ENCODE data around the gene NOS1.

NOS1 gene

GRCh38 chr12:117161460-117162166, 199.8 kb downstream of the NOS1 start:
- DNase-seq (ENCODE audit: low read depth, low spot score), result no peak
- no peak for TF ChIP-seq CTCF (IDR thresholded peaks at IDR 0.05; ENCODE audit: insufficient read depth, low read length, missing control alignments)
- ChIA-PET CTCF (interaction anchor here (1.0 to 1.7 kb wide), 2 partner anchors 11 to 12 kb away, joined by 3 to 5 read pairs; no protein-coding TSS in a partner anchor), POLR2A (no interaction called here)
- no peak overlapping the region for H3K4me3 ChIP-seq (ENCODE audit: low read depth, low read length)

GRCh38 chr12:117159674-117160073, 201.8 kb downstream of the NOS1 start:
- DNase-seq (ENCODE audit: low read depth, low spot score), result no peak
- POLR2A ChIA-PET, result no interaction called here
- CTCF ChIA-PET, result interaction anchor here (1.1 to 1.7 kb wide), 2 partner anchors 8 to 10 kb away, joined by 3 to 5 read pairs; no protein-coding TSS in a partner anchor
- TF ChIP-seq CTCF (IDR thresholded peaks at IDR 0.05; ENCODE audit: insufficient read depth, low read length, missing control alignments), result no peak
- H3K4me3 ChIP-seq (ENCODE audit: low read depth, low read length), result no peak overlapping the region

GRCh38 chr12:117158911-117159553, 202.4 kb downstream of the NOS1 start:
- POLR2A ChIA-PET, result no interaction called here
- CTCF ChIA-PET, result interaction anchor here (0.9 kb wide), 1 partner anchor 118 kb away, joined by 3 read pairs; no protein-coding TSS in a partner anchor
- TF ChIP-seq CTCF (IDR thresholded peaks at IDR 0.05; ENCODE audit: insufficient read depth, low read length, missing control alignments), result no peak
- no peak overlapping the region for H3K4me3 ChIP-seq (ENCODE audit: low read depth, low read length)
- no peak for DNase-seq (ENCODE audit: low read depth, low spot score)

Data from AG04449 (cell line).